RPMI8226 (cell line): Measurements from ENCODE around the gene CHST11.
"Not testable (repeated sequence)": the region's sequence is repeated elsewhere in the genome, so short reads cannot be mapped to it uniquely, and the experiment has no call there.

Experiments used
- DNase-seq: peaks from one replicate; pipeline ENCODE4 v3.0.0-alpha.2; 2015

The CHST11 gene

DNA sequence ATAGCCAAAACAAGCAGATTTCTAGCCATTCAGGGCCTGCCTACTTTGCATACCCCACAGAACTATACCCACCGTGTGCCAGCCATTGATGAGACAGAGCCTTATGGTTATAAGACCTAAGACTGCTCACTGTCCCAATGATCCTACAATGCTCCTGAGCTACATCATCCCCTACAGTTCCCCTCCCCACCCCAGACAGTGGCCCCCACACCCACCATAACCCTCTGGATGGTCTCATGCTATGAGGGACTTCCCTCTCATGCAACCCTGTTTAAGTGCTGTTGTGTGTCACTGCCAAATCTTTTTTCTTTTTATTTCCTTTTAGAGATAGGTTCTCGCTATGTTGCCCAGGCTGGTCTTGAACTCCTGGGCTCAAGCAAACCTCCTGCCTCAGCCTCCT is 75.9 kb downstream of the CHST11 start:
- no peak for DNase-seq

DNA sequence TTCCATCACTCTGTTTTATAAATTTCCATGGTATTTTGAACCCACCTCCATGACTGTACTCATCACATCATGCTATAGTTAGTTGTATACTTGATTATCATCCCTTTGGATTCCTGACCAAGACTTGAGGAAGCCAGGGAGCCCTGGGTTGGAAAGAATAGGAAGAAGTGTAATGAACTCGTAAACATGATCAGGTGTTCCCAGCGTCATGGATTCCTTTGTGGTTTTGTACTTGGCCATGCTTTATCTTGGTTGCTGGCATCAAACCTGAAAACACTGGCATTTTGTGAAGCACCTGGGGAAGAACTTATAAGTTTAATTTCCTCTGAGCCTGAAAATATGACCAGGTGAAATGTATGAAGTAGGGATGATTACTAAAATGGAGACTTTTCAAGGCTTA is 76.4 kb downstream of the CHST11 start:
- no peak for DNase-seq

GRCh38 chr12:104534162-104534856 is 77.6 kb downstream of the CHST11 start:
- no peak for DNase-seq

DNA sequence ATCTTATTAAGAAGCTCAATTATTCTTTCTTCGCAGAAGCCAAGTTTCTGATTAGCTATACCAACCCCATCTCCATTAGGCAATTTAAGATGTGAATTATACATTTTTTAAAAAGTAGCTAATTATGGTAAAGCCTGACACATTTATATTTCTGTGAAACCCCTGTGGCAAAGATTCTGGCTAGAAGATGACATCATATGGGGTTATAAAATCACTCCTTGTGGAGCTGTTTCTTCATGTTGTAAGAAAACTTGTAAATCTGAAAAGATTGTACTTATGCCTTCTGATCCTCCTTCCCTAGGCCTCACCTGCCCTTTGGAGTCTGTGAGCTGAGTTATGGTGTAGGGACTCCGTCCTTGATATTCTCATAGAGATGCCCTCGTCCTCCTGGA is 78.1 kb downstream of the CHST11 start:
- DNase-seq = no peak

DNA sequence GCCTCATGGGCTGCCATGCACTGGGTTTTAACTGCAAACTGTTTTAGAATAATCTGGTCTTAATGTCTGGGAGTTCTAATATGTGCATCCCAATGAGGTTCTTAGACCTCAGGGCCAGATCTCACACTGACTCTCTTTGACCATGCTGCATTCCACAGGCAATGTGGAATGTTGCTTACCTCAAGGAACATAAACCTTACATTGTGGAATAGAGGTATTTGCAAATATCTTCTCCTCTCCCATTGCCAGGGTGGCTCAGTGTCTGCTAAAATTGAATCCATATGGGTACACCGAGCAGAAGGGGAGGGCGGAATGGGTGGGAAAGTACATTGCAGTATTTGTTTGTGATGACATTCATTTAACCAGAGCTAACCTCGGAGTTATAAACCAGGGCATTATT is 78.6 kb downstream of the CHST11 start:
- DNase-seq = no peak

DNA sequence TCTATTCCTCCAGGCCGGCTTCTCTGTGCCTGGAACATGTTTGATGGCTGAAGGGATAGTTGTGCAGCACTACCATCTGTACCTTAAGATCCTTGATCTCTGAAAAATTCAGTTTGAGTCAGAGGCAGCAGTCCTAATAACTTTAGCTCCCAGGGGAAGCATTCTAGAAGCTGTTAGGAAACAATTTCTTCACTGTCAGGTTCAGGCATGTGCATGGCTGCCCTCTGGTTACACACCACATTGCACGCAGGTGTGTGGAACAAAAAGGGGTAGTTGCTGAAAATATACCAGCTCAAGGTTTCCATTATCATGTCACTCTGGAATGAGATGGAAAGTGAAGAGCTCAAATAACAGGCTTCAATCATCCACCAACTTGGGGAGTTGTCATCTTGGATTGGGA is 80.1 kb downstream of the CHST11 start:
- no peak for DNase-seq

- DNase-seq = no peak
Measured at GRCh38 chr12:104538056-104538455, 81.3 kb downstream of the CHST11 start.

DNA sequence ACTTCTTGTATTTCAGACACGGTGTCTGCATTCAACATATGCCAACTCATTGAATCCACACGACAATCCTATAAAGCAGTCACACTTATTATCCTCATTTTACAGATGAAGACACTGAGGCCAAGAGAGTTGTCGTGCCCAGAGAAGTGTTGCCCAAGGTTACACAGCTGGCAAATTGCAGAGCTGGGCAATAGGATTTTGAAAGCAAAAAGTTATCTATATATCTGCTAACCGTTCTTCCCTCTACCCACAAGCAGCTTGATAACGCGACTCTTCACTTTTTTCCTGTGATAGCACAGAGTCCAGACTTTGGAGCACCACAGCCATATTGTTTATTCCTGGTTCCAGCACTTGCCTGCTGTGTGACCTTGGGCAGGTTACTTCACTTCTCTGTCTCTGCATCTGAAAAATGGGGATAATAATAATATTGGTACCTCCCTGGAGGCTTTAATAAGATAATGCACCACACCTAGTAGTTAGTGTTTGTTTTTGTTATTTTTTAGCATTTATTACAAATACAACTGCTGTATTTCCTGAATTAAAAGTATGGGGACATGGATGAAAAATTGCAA is 82.2 kb downstream of the CHST11 start:
- DNase-seq = no peak

GRCh38 chr12:104544836-104545235 is 88.1 kb downstream of the CHST11 start:
- no peak for DNase-seq

GRCh38 chr12:104546575-104546974 is 89.8 kb downstream of the CHST11 start:
- DNase-seq = peak; percentile 72

DNA sequence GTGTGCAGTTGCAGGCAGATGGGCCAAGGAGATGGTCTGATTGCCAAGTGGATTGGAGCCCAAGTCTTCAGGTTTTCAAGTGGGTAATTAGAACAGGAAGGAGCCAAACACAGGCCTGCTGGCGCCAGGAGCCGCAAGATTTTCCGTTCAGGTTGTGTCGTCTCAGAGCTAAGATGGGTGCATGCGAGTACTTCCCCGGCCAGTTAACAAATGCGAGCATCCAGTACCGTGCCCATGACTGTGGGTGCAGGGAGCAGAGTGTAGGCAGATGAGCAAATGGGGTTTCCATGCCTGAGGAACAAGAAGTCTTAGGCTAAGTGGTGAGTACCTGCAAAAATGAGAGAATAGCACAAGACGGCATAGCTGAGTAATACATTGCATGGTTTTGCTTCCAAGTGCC is 90.5 kb downstream of the CHST11 start:
- no peak for DNase-seq

GRCh38 chr12:104549815-104550480 is 93.2 kb downstream of the CHST11 start:
- DNase-seq = no peak

GRCh38 chr12:104551313-104551931 is 94.7 kb downstream of the CHST11 start:
- DNase-seq = no peak

- DNase-seq = no peak
Measured at GRCh38 chr12:104553421-104553820, 96.7 kb downstream of the CHST11 start.

GRCh38 chr12:104555648-104556047 is 98.9 kb downstream of the CHST11 start:
- no peak for DNase-seq

DNA sequence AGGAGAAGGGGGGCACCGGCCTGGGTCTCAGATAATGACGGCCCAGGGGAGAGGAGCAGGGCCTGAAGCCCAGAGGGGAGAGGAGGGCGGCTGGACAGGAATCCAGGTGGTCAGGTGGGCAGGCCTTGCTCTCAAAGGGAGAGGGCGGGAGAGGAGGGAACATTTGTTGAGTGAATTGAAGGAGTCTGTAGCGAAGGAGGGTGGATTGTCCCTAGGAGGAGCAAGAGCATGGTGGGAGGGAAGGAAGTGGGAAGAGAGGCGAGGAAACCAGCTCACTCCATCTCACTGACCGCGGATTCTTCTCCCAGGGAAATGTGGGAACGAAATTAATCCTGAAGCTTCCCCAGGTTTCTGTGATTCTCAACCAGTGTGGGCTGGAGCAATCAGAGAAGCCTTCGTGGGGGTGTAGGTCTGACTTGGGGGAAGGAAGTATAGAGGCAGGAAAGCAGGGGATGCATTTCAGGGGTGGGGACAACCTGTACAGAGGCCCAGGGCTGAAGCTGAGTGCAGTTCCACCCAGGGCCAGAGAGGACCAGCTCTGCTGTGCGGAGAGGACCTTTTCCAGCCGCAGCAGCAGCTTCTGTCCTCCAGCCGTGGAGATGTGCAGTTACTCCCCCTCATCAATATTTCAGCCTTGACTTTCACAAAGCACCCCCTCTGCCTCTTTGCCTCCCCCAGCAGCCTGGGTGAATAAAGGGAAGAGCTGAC is 100.9 kb downstream of the CHST11 start:
- DNase-seq = no peak

GRCh38 chr12:104560881-104561280 is 104.1 kb downstream of the CHST11 start:
- no peak for DNase-seq

DNA sequence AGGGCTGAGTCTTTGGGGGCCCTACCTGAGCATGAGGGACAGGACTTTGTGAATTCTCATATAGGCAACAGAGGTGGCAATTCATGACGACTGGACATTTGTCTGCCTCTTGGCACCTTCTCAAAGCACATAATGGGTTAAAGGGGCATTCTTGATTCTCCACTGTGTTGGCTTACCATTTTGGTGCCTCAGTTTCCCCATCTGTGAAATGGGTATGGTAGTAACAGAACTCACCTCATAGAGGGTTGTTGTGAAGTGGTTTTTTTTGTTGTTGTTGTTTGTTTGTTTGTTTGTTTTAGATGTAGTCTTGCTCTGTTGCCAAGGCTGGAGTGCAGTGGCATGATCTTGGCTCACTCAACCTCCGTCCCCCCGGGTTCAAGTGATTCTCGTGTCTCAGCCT is 106.0 kb downstream of the CHST11 start:
- no peak for DNase-seq

- DNase-seq = not testable (repeated sequence)
Measured at GRCh38 chr12:104564662-104565061, 107.9 kb downstream of the CHST11 start.

DNA sequence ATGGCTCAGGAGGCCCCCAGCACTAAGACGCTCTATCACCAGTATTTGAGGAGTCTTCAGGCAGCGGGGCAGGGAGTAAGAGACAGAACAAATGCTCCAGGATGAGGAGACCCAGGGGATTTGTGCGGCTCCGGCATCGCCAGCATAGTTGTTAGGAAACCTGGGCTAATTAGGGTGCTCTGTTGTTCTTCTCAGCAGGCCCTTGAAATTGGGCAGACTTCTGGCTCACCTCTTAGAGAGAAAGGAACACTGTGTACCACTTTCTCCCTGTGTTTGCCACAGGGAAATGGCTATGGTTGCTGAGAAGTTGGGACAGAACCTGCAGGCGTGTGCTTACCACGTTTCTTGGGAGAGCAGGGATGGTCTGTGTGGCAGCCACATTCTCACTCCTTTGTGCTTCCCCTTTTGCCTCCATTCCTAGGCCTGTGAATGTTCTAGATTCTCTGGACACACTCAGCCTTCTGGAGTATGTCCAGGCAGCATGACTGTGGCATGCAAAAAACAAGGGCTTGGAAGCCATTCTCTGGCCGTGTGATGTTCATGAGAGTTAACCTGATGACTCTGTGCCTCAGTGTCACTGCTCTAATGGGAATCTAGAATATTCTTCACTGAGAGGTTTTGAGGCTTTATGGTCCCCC is 109.0 kb downstream of the CHST11 start:
- no peak for DNase-seq

GRCh38 chr12:104566244-104566993 is 109.7 kb downstream of the CHST11 start:
- no peak for DNase-seq
